CD4-positive, alpha-beta T cell (primary cell): Measurements from ENCODE around the gene NCKAP5. TPM values are rescaled to one million over a fixed set of nuclear protein-coding genes. Genes with fewer than 3 reads are reported as not detected.

Experiments used
- ATAC-seq: fragments of 200-7000 bp; cut with Tn5 transposase; one replicate; pipeline ENCODE4 v1.10.0; 2022; ENCODE audit warnings: mild to moderate bottlenecking; ENCODE audit not compliant: poor library complexity
- CTCF ChIA-PET: fragments of 350-600 bp; sonication (Branson Sonifier 250); formaldehyde crosslinking; loops from one replicate; lab custom pipeline; 2021; ENCODE audit warnings: antibody characterized with exemption, inconsistent platforms; lab: Charles Lee
- POLR2A ChIA-PET: fragments of 350-600 bp; sonication (Branson Sonifier 250); formaldehyde crosslinking; loops from one replicate; lab custom pipeline; 2021; ENCODE audit warnings: antibody characterized with exemption, inconsistent platforms; lab: Charles Lee
- DNase-seq, 14 experiments: peaks; one replicate each; pipeline ENCODE4 v3.0.0-alpha.2; 2013 to 2020; ENCODE audit warnings: mixed read lengths in 2 of 14
- H3K27ac ChIP-seq, 2 donors: one replicate each; pipeline versions ENCODE4 v1.5.1 to v1.7.0; 2013; ENCODE audit warnings: low read length in 2 of 2, low read depth in 1 of 2, mild to moderate bottlenecking in 1 of 2
- H3K27me3 ChIP-seq, 2 experiments: 1 replicate in 1 of 2; 2 replicates in 1 of 2; pipeline versions ENCODE4 v1.6.1 to v1.7.0; 2013; ENCODE audit warnings: low read length in 2 of 2, control low read depth in 1 of 2, mild to moderate bottlenecking in 1 of 2, moderate library complexity in 1 of 2; ENCODE audit not compliant: insufficient read depth in 2 of 2, control insufficient read depth in 1 of 2
- H3K36me3 ChIP-seq: one replicate; pipeline ENCODE4 v1.6.1; 2013; ENCODE audit warnings: low read length, control low read depth; ENCODE audit not compliant: insufficient read depth
- H3K4me1 ChIP-seq: one replicate; pipeline ENCODE4 v1.6.1; 2013; ENCODE audit warnings: low read length, control low read depth; ENCODE audit not compliant: insufficient read depth
- H3K4me3 ChIP-seq: one replicate; pipeline ENCODE4 v1.5.1; 2013; ENCODE audit warnings: mild to moderate bottlenecking, low read length, moderate library complexity
- H3K9me3 ChIP-seq, 2 experiments: 1 replicate in 1 of 2; 2 replicates in 1 of 2; pipeline versions ENCODE4 v1.6.1 to v1.7.0; 2013; ENCODE audit warnings: low read length in 2 of 2, mild to moderate bottlenecking in 2 of 2, control low read depth in 1 of 2, moderate library complexity in 1 of 2; ENCODE audit not compliant: control insufficient read depth in 1 of 2, insufficient read depth in 1 of 2
- H3K27ac Mint-ChIP-seq: one replicate; pipeline ENCODE4 v1.8.0; 2020; ENCODE audit warnings: mixed read lengths
- H3K27me3 Mint-ChIP-seq: one replicate; pipeline ENCODE4 v1.8.0; 2021; ENCODE audit warnings: mixed read lengths
- H3K36me3 Mint-ChIP-seq: one replicate; pipeline ENCODE4 v1.8.0; 2021; ENCODE audit warnings: low read depth, mixed read lengths
- H3K4me1 Mint-ChIP-seq: one replicate; pipeline ENCODE4 v1.8.0; 2021; ENCODE audit warnings: low read depth, mixed read lengths
- H3K4me3 Mint-ChIP-seq: one replicate; pipeline ENCODE4 v1.8.0; 2020; ENCODE audit warnings: mild to moderate bottlenecking, mixed read lengths
- H3K9me3 Mint-ChIP-seq: one replicate; pipeline ENCODE4 v1.8.0; 2020; ENCODE audit warnings: mixed read lengths
- CTCF ChIP-seq: fragments of 200-600 bp; IDR thresholded peaks from one replicate; pipeline ENCODE4 v1.8.0; 2022; ENCODE audit warnings: antibody characterized with exemption, mild to moderate bottlenecking
- intact Hi-C, 2 experiments: fragments of 100-400 bp; cut with DNase I in 1 of 2; cut with micrococcal nuclease in 1 of 2; formaldehyde crosslinking; loops; one replicate each; pipeline versions ENCODE4 v1.15.1 to v1.9.0; 2023 to 2025; cut with DNase I, micrococcal nuclease
- total RNA-seq, 174 experiments: library from RNA in 2 of 174; stranded (reverse) in 2 of 174; gene quantifications; one replicate each; pipeline ENCODE4 v1.2.3 and lab custom pipeline; 2021 to 2026

NCKAP5 gene
- total RNA-seq, 2 experiments from 2014 or later: not detected

GRCh38 chr2:133124446-133124845 lies 443.8 kb downstream of the NCKAP5 start:
- ATAC-seq (no peak), DNase-seq (no peak)
- TF ChIP-seq CTCF: no peak
- Mint-ChIP-seq H3K27me3 (no peaks in the 10 kb centered on the region), H3K36me3 (no peaks in the 10 kb centered on the region), H3K9me3 (no peaks in the 10 kb centered on the region), H3K27ac (no peak overlapping the region), H3K4me1 (no peaks in the 10 kb centered on the region), H3K4me3 (no peak overlapping the region)
- CTCF ChIA-PET: no interaction called here
- no peak overlapping the region for H3K27ac ChIP-seq
- H3K27me3 ChIP-seq: no peaks in the 10 kb centered on the region
- POLR2A ChIA-PET: no interaction called here
- H3K9me3 ChIP-seq: no peaks in the 10 kb centered on the region
- intact Hi-C loops: no loop called here
- no peaks in the 10 kb centered on the region for H3K4me1 ChIP-seq
- no peaks in the 10 kb centered on the region for H3K36me3 ChIP-seq
- H3K4me3 ChIP-seq: no peak overlapping the region

- CTCF ChIA-PET: no interaction called here
- Histone ChIP-seq H3K36me3 (no peaks in the 10 kb centered on the region), H3K9me3 (no peaks in the 10 kb centered on the region), H3K27ac (no peak overlapping the region), H3K27me3 (no peaks in the 10 kb centered on the region), H3K4me3 (no peak overlapping the region), H3K4me1 (no peaks in the 10 kb centered on the region)
- Mint-ChIP-seq H3K27me3 (no peaks in the 10 kb centered on the region), H3K27ac (no peak overlapping the region), H3K4me1 (no peaks in the 10 kb centered on the region), H3K9me3 (no peaks in the 10 kb centered on the region), H3K36me3 (no peaks in the 10 kb centered on the region), H3K4me3 (no peak overlapping the region)
- ATAC-seq: no peak
- POLR2A ChIA-PET: no interaction called here
- intact Hi-C loops: no loop called here
- no peak for DNase-seq
- no peak for TF ChIP-seq CTCF
These were observed 444.4 kb downstream of the NCKAP5 start for GRCh38 chr2:133123904-133124303.

- TF ChIP-seq CTCF: no peak
- no peaks in the 10 kb centered on the region for H3K27me3 ChIP-seq
- Mint-ChIP-seq H3K4me1 (no peaks in the 10 kb centered on the region), H3K27me3 (no peaks in the 10 kb centered on the region), H3K27ac (no peak overlapping the region), H3K36me3 (no peaks in the 10 kb centered on the region), H3K4me3 (no peak overlapping the region), H3K9me3 (no peaks in the 10 kb centered on the region)
- ChIA-PET CTCF (no interaction called here), POLR2A (no interaction called here)
- H3K9me3 ChIP-seq: no peaks in the 10 kb centered on the region
- H3K27ac ChIP-seq: no peak overlapping the region
- H3K36me3 ChIP-seq: no peaks in the 10 kb centered on the region
- H3K4me3 ChIP-seq: no peak overlapping the region
- no peaks in the 10 kb centered on the region for H3K4me1 ChIP-seq
- intact Hi-C loops: no loop called here
- ATAC-seq (no peak), DNase-seq (no peak)
These were observed 444.9 kb downstream of the NCKAP5 start for GRCh38 chr2:133123393-133123792.
